Activated naive CD4-positive, alpha-beta T cell treated with anti-CD3 and anti-CD28 coated beads, Interleukin-2, amount 50 U/mL, for 16 hours (primary cell): ENCODE results near the gene CDC42EP5.
"Not testable (repeated sequence)": the region's sequence is repeated elsewhere in the genome, so short reads cannot be mapped to it uniquely, and the experiment has no call there.

Source experiments
- DNase-seq: peaks from one replicate; pipeline ENCODE4 v3.0.0-alpha.2; 2020

CDC42EP5 gene

DNA sequence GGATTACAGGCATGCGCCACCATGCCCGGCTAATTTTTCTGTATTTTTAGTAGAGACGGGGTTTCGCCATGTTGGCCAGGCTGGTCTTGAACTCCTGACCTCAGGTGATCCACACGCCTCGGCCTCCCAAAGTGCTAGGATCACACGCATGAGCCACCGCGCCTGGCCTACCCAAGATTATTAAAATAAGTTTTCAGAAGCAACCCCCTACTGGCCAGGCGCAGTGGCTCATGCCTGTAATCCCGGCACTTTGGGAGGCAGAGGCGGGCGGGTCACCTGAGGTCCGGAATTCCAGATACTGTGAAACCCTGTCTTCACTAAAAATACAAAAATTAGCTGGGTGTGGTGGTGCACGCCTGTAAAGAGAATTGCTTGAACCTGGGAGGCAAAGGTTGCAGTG lies 26.7 kb downstream of the CDC42EP5 start:
- not testable (repeated sequence) for DNase-seq

- DNase-seq = no peak
Measured at GRCh38 chr19:54444737-54445136, 28.4 kb downstream of the CDC42EP5 start.

GRCh38 chr19:54440641-54441040 lies 32.5 kb downstream of the CDC42EP5 start:
- DNase-seq = no peak

- peak; percentile 32 for DNase-seq
Measured at GRCh38 chr19:54439174-54439851, 33.8 kb downstream of the CDC42EP5 start.

DNA sequence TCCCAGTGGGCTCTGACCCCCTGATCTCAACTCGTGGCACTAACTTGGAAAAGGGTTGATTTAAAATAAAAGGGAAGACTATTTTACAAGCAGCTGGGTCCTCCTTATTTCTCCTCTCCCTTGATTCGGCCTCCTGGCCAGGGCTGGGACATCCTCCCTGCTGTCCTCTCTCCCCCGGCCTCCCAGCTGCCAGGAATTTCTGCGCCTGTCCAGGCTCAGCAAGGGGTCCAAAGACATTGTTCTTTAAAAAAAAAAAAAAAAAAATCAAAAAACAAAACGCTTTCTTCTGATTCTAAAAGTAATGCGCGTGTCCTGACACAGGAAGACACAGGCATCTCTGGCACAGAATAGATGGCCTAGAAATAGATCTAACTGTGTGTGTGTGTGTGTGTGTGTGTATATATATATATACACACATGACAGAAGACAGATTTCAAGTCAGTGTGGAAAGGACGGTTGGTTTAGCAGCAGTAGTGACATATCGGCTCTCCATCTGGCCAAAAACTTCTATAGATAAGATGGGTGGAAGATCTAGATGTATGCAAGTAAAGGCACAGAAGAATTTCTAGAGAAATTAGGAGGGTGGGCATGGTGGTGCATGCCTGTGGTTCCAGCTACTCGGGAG lies 36.4 kb downstream of the CDC42EP5 start:
- DNase-seq = no peak

DNA sequence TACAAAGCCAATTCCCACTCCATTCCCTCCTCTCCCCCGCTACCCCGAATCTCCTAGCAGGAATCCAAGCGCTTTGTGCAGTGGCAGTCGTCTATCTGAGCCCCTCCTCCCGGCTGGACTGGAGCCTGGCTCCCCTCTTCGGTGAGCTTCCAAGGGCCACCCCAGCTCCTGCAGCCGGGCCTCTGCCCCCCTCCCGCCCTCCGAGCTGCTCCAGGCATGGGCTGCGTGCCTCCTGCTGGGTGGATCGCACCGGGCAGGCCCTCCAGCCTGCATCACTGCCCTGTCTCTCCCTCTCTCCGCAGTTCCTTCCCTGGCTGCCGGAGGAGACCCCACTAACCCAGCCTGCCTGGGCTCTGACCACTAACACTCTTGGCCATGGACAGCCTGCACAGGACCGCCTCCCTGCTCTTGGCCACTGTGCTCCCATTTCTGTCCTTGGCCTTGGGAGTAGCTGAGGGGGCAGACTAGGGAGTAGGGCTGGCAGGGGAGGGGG lies 37.0 kb downstream of the CDC42EP5 start:
- DNase-seq = no peak

DNA sequence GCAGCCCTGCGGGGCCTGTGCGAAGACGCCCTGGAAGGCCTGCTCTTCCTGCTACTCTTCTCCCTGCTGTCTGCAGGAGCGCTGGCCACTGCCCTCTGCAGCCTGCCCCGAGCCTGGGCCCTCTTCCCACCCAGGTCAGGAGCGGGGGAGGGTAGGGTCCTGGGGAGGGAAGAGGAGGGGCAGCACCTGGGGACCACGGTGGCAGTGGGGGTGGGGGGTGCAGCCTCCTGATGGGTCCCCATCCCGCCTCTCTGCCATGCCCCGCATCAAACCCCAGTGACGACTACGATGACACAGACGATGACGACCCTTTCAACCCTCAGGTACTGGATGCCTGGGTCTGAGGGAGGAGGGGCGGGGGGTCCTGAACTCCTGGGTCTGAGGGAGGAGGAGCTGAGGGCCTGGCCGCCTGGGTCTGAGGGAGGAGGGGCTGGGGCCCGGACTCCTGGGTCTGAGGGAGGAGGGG lies 37.5 kb downstream of the CDC42EP5 start:
- DNase-seq = no peak

- no peak for DNase-seq
Measured at GRCh38 chr19:54434873-54435214, 38.3 kb downstream of the CDC42EP5 start.

GRCh38 chr19:54434112-54434872 lies 38.8 kb downstream of the CDC42EP5 start:
- no peak for DNase-seq

GRCh38 chr19:54433697-54434096 lies 39.4 kb downstream of the CDC42EP5 start:
- DNase-seq = no peak

DNA sequence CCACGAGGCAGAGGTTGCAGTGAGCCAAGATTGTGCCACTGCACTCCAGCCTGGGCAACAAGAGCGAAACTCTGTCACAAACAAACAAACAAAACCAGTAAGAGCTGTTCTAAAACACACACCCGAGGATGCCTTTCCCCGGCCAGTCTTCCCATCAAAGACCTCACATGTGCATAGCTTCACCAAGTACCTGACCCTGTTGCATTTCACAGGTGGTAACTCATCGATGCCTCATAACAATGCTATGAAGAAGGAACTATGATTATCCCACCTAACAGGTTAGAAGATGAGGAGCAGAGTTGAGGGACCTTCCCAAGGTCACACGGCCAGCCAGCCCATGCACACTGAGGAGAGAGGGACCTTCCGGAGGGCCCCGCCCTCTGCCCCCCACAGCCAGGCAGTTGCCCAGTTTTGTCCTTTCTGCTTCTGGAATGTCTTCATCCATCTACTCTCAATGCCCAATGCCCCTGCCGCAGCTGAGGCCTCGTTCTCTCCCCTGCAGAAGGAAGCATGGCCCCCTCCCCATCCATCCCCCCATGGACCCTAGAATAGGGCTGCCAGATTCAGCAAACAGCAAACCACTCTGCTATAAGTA lies 40.9 kb downstream of the CDC42EP5 start:
- no peak for DNase-seq

DNA sequence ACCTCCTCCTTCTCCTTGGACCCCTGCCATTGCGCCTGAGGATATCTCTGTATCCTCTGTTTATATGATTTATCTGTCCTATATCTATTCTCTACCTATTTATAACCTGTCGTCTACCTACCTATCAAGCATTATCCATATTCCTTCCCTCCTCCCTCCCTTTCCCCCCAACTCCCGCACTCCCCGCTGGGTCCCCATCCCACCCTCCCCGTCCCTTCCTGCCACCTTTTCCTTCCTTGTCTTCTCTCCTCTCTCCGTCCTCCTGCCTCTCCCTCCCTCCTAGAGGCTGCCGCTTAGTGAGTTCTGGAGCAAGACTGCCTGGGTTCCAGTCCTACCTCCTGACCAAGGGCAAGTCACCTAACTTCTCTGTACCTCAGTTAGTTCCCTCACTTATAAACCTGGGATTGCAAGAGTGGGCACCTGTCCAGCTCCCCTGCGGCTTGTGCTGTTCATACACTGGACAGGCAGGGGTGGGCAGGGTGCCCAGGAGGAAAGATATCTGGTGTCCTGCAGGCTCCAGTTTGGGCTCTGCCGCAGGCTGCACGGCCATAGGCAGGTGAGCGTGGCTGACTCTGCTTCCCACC lies 41.7 kb downstream of the CDC42EP5 start:
- no peak for DNase-seq

DNA sequence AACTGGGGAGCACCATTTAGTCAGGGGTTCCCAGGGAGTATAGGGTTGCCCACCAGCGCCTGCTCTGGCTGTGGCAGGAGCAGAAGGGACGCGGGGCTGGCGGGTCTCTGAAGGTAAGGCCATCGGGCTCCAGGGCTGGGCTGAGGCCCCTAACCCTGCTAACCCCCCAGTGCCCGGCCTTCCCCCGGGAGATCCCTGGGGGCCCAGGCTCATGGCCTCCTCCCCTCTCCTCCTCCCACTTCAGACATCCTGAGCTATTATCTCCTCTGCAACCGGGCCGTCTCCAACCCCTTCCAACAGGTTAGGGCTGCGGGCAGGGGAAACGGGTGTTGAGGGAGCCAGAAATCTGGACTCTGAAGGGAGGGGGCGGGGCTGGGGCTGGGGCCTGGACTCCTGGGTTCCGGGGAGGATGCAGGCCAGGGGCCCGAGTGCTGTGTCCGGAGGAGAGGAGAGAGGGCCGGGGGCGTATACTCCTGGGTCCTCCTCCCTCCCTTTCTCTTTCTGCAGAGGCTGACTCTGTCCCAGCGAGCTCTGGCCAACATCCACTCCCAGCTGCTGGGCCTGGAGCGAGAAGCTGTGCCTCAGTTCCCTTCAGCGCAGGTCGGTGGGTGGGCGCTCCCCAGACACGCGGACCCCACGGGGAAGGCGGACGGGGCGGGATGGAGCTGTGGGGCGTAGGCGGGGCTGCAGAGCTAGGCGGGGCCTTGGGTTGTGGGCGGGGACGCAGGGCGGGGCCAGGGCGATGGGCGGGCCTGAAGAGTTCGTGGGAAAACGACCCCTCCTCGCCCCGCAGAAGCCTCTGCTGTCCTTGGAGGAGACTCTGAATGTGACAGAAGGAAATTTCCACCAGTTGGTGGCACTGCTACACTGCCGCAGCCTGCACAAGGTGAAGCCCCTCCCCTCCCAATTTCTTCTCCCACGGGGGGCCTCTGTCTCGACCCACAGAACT lies 42.5 kb downstream of the CDC42EP5 start:
- peak; percentile 56 for DNase-seq

GRCh38 chr19:54429545-54430227 lies 43.4 kb downstream of the CDC42EP5 start:
- DNase-seq = no peak

DNA sequence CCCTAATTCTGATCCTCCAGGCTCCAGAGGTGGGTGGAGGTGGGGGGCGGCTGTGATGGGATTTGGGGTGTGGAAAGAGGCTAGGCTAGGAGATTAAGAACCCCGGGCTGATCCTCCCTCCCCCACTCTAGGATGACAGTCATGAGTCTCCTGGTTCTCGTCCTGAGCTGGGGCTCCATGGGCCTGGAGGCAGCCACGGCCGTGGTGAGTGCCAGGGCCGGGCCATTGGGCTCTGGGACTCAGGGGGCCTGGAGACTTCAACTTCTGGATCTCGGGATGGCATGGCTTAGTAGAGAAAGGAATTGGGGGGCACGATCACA lies 44.0 kb downstream of the CDC42EP5 start:
- no peak for DNase-seq

GRCh38 chr19:54428323-54429175 lies 44.5 kb downstream of the CDC42EP5 start:
- no peak for DNase-seq

GRCh38 chr19:54427586-54427985 lies 45.5 kb downstream of the CDC42EP5 start:
- DNase-seq = no peak

GRCh38 chr19:54426291-54426931 lies 46.7 kb downstream of the CDC42EP5 start:
- DNase-seq = no peak

DNA sequence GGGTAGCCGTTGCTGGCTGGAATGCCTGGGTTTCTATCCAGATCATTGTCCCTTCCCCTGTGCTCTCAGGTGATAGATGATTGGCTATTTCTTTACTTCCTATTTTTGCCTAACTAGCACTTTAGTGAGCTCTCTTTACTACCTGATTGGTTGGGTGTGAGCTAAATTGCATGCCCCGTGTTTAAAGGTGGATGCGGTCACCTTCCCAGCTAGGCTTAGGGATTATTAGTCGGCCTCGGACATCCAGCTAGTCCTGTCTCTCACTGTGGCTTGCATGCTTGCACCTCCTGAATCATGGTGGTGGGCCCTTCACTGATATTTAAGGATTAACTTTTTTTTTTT lies 47.7 kb downstream of the CDC42EP5 start:
- no peak for DNase-seq
